GM23338 (cell line): ENCODE data around the gene SCTR. TPM values are rescaled to one million over a fixed set of nuclear protein-coding genes. Genes with fewer than 3 reads are reported as not detected.

Source experiments
- ATAC-seq: fragments of 200-7000 bp; cut with Tn5 transposase; 3 replicates; pipeline ENCODE4 v1.9.1; 2020
- DNase-seq: peaks from one replicate; pipeline ENCODE4 v3.0.0-alpha.2; 2015; ENCODE audit warnings: low spot score
- H2AFZ ChIP-seq: fragments of 200-600 bp; sonication (generic); 2 replicates; pipeline ENCODE4 v1.8.0; 2016; ENCODE audit warnings: antibody characterized with exemption, mild to moderate bottlenecking, moderate library complexity
- H3F3A ChIP-seq: fragments of 200-600 bp; sonication (generic); replicated peaks from 2 replicates; pipeline ENCODE4 v1.8.0; 2017; ENCODE audit warnings: antibody characterized with exemption, mixed run types, low read depth
- H3K27ac ChIP-seq: fragments of 200-600 bp; sonication (generic); 2 replicates; pipeline ENCODE4 v1.6.1; 2016; ENCODE audit warnings: low read depth
- H3K27me3 ChIP-seq: fragments of 200-600 bp; sonication (generic); 2 replicates; pipeline ENCODE4 v1.8.0; 2016; ENCODE audit warnings: mild to moderate bottlenecking, mixed run types, moderate library complexity; ENCODE audit not compliant: insufficient read depth
- H3K36me3 ChIP-seq: fragments of 200-600 bp; sonication (generic); 2 replicates; pipeline ENCODE4 v1.8.0; 2016; ENCODE audit warnings: mild to moderate bottlenecking; ENCODE audit not compliant: insufficient read depth
- H3K4me1 ChIP-seq: fragments of 200-600 bp; sonication (generic); 2 replicates; pipeline ENCODE4 v1.8.0; 2016; ENCODE audit warnings: mild to moderate bottlenecking, moderate library complexity; ENCODE audit not compliant: insufficient read depth
- H3K4me2 ChIP-seq: fragments of 200-600 bp; sonication (generic); 2 replicates; pipeline ENCODE4 v1.7.1; 2017; ENCODE audit warnings: mixed run types
- H3K4me3 ChIP-seq: fragments of 200-600 bp; sonication (generic); 2 replicates; pipeline ENCODE4 v1.6.1; 2016; ENCODE audit warnings: mixed run types
- H3K79me2 ChIP-seq: fragments of 200-600 bp; sonication (generic); replicated peaks from 2 replicates; pipeline ENCODE4 v1.8.0; 2017; ENCODE audit warnings: mild to moderate bottlenecking; ENCODE audit not compliant: insufficient read depth
- H3K9me2 ChIP-seq: fragments of 200-600 bp; sonication (generic); 2 replicates; pipeline ENCODE4 v1.8.0; 2017; ENCODE audit not compliant: insufficient read depth
- H4K20me1 ChIP-seq: fragments of 200-600 bp; sonication (generic); replicated peaks from 2 replicates; pipeline ENCODE4 v1.8.0; 2017; ENCODE audit warnings: mild to moderate bottlenecking; ENCODE audit not compliant: insufficient read depth
- H3K27ac Mint-ChIP-seq: 2 replicates; pipeline ENCODE4 v1.8.0; 2020; ENCODE audit warnings: inconsistent platforms, mild to moderate bottlenecking, moderate library complexity, mixed read lengths
- H3K27me3 Mint-ChIP-seq: 3 replicates; pipeline ENCODE4 v1.8.0; 2022; ENCODE audit warnings: low read depth, mild to moderate bottlenecking, moderate library complexity, mixed read lengths, inconsistent platforms; ENCODE audit not compliant: insufficient read depth, poor library complexity
- H3K36me3 Mint-ChIP-seq: 3 replicates; pipeline ENCODE4 v1.8.0; 2021; ENCODE audit warnings: low read depth, mild to moderate bottlenecking, inconsistent platforms, moderate library complexity, mixed read lengths
- H3K4me1 Mint-ChIP-seq: 3 replicates; pipeline ENCODE4 v1.8.0; 2020; ENCODE audit warnings: mild to moderate bottlenecking, inconsistent platforms, mixed read lengths
- H3K4me3 Mint-ChIP-seq: 3 replicates; pipeline ENCODE4 v1.8.0; 2021; ENCODE audit warnings: moderate library complexity, mild to moderate bottlenecking, inconsistent platforms, mixed read lengths
- H3K9me3 Mint-ChIP-seq: 3 replicates; pipeline ENCODE4 v1.8.0; 2020; ENCODE audit warnings: moderate library complexity, mild to moderate bottlenecking, inconsistent platforms, mixed read lengths
- CREB1 ChIP-seq: fragments of 250-450 bp; sonication (Bioruptor Pico); IDR thresholded peaks from 2 replicates; pipeline ENCODE4 v1.5.0; 2020; ENCODE audit warnings: low read depth, mild to moderate bottlenecking, moderate library complexity
- EZH2 ChIP-seq: fragments of 200-600 bp; sonication (generic); IDR thresholded peaks from one replicate; pipeline ENCODE4 v1.8.0; 2017; ENCODE audit warnings: antibody characterized with exemption, mild to moderate bottlenecking, low read depth; ENCODE audit not compliant: unreplicated experiment
- JUNB ChIP-seq: IDR thresholded peaks from one replicate; pipeline ENCODE4 v1.6.1; 2016; ENCODE audit warnings: antibody characterized with exemption; ENCODE audit not compliant: unreplicated experiment
- NANOG ChIP-seq: IDR thresholded peaks from 2 replicates; pipeline ENCODE4 v1.6.1; 2016; ENCODE audit warnings: antibody characterized with exemption, borderline replicate concordance
- POLR2AphosphoS5 ChIP-seq: IDR thresholded peaks from 2 replicates; pipeline ENCODE4 v1.6.1; 2016; ENCODE audit warnings: antibody characterized with exemption, low read depth
- STAT1 ChIP-seq: IDR thresholded peaks from one replicate; pipeline ENCODE4 v1.6.1; 2016; ENCODE audit warnings: antibody characterized with exemption; ENCODE audit not compliant: unreplicated experiment
- ZNF331 ChIP-seq: fragments of 250-450 bp; sonication (Bioruptor Pico); IDR thresholded peaks from 2 replicates; pipeline ENCODE4 v1.5.0; 2020; ENCODE audit warnings: low read depth, mild to moderate bottlenecking, moderate library complexity
- polyA plus RNA-seq: library from polyadenylated mRNA; unstranded; fragments of >200 nt; fragmentation: Nextera tagmentation; extraction: Ambion mirVana; gene quantifications from 2 replicates; pipeline ENCODE4 v1.2.1, GENCODE V29; 2016
- total RNA-seq: library from RNA; depleted of rRNA; stranded (reverse); fragments of >200 nt; shearing (Covaris generic); gene quantifications from 2 replicates; pipeline ENCODE4 v1.2.3, GENCODE V29; 2014
- TF ChIP-seq, protein P1 (sequence below): fragments of 250-450 bp; sonication (Bioruptor Pico); IDR thresholded peaks from 2 replicates; pipeline ENCODE4 v1.5.0; 2020; ENCODE audit warnings: mild to moderate bottlenecking, moderate library complexity
- TF ChIP-seq, protein P2 (sequence below), 2 experiments: fragments of 200-600 bp in 1 of 2; sonication (generic) in 1 of 2; conservative IDR thresholded peaks; 2 replicates each; pipeline versions ENCODE4 v1.5.1 to v1.6.1; 2016 to 2017; ENCODE audit warnings: antibody characterized with exemption in 2 of 2, low read depth in 2 of 2, mild to moderate bottlenecking in 2 of 2, moderate library complexity in 1 of 2

The SCTR gene
- total and polyA plus RNA-seq, 2 experiments from 2014 or later, result not detected

DNA sequence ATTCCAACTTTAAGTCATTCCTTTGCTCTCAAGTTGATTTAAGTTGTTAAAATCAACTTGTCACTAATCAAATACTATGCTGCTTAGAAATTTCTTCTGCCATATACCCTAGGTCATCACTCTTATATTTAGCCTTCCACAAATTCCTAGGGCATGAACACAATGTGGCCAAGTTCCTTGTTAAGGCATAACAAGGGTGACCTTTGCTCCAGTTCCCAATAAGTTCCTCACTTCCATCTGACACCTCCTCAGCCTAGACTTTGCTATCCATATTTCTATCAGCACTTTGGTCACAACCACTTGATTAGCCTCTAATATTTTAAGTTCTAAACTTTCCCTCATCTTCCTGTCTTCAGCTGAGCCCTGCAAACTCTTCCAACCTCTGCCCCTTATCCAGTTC, 102.5 kb downstream of the SCTR start:
- Mint-ChIP-seq H3K36me3 (peaks cover 8% of the 10 kb centered on the region; the same call in 1 of the 3 replicates), H3K4me1 (peaks cover 10% of the 10 kb centered on the region), H3K27ac (no peak overlapping the region), H3K9me3 (peaks cover 24% of the 10 kb centered on the region), H3K4me3 (no peak overlapping the region), H3K27me3 (peaks cover 4% of the 10 kb centered on the region)
- no peak for DNase-seq
- Histone ChIP-seq H2AFZ (no peak overlapping the region), H3K9me2 (no peaks in the 10 kb centered on the region), H3K4me3 (no peak overlapping the region), H3F3A (no peaks in the 10 kb centered on the region), H4K20me1 (no peaks in the 10 kb centered on the region), H3K27me3 (no peaks in the 10 kb centered on the region), H3K79me2 (no peaks in the 10 kb centered on the region), H3K27ac (no peak overlapping the region), H3K4me2 (no peak overlapping the region), H3K4me1 (peaks cover 1% of the 10 kb centered on the region; the same call in 1 of the 2 replicates), H3K36me3 (no peaks in the 10 kb centered on the region; the same call in 1 of the 2 replicates)
- TF ChIP-seq CREB1 (CRISPR knock-in tag) (no peak), JUNB (no peak), STAT1 (no peak)
- TF ChIP-seq, protein P1, sequence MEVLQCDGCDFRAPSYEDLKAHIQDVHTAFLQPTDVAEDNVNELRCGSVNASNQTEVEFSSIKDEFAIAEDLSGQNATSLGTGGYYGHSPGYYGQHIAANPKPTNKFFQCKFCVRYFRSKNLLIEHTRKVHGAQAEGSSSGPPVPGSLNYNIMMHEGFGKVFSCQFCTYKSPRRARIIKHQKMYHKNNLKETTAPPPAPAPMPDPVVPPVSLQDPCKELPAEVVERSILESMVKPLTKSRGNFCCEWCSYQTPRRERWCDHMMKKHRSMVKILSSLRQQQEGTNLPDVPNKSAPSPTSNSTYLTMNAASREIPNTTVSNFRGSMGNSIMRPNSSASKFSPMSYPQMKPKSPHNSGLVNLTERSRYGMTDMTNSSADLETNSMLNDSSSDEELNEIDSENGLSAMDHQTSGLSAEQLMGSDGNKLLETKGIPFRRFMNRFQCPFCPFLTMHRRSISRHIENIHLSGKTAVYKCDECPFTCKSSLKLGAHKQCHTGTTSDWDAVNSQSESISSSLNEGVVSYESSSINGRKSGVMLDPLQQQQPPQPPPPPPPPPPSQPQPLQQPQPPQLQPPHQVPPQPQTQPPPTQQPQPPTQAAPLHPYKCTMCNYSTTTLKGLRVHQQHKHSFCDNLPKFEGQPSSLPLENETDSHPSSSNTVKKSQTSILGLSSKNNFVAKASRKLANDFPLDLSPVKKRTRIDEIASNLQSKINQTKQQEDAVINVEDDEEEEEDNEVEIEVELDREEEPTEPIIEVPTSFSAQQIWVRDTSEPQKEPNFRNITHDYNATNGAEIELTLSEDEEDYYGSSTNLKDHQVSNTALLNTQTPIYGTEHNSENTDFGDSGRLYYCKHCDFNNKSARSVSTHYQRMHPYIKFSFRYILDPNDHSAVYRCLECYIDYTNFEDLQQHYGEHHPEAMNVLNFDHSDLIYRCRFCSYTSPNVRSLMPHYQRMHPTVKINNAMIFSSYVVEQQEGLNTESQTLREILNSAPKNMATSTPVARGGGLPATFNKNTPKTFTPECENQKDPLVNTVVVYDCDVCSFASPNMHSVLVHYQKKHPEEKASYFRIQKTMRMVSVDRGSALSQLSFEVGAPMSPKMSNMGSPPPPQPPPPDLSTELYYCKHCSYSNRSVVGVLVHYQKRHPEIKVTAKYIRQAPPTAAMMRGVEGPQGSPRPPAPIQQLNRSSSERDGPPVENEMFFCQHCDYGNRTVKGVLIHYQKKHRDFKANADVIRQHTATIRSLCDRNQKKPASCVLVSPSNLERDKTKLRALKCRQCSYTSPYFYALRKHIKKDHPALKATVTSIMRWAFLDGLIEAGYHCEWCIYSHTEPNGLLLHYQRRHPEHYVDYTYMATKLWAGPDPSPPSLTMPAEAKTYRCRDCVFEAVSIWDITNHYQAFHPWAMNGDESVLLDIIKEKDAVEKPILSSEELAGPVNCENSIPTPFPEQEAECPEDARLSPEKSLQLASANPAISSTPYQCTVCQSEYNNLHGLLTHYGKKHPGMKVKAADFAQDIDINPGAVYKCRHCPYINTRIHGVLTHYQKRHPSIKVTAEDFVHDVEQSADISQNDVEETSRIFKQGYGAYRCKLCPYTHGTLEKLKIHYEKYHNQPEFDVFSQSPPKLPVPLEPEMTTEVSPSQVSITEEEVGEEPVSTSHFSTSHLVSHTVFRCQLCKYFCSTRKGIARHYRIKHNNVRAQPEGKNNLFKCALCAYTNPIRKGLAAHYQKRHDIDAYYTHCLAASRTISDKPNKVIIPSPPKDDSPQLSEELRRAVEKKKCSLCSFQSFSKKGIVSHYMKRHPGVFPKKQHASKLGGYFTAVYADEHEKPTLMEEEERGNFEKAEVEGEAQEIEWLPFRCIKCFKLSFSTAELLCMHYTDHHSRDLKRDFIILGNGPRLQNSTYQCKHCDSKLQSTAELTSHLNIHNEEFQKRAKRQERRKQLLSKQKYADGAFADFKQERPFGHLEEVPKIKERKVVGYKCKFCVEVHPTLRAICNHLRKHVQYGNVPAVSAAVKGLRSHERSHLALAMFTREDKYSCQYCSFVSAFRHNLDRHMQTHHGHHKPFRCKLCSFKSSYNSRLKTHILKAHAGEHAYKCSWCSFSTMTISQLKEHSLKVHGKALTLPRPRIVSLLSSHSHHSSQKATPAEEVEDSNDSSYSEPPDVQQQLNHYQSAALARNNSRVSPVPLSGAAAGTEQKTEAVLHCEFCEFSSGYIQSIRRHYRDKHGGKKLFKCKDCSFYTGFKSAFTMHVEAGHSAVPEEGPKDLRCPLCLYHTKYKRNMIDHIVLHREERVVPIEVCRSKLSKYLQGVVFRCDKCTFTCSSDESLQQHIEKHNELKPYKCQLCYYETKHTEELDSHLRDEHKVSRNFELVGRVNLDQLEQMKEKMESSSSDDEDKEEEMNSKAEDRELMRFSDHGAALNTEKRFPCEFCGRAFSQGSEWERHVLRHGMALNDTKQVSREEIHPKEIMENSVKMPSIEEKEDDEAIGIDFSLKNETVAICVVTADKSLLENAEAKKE, result no peak
- no peak for ATAC-seq

DNA sequence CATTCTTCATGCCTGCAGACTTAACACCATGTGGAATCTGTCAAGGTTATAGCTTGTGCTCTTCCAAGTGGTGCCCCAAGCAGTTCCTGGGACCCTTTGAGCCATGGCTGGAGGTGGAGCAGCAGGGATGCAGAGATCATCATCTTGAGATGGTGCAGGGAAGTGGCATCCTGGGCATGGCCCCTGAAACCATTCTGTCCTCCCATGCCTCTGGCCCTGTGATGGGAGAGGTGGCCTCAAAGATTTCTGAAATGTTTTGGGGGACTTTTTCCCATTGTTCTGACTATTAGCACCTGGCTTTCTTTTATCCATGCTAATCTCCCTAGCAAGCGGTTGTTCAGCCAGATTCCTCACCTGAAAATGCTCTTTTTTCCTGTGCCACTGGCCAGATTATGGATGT, 103.0 kb downstream of the SCTR start:
- peaks cover 6% of the 10 kb centered on the region; the same call in 2 of the 3 replicates for H3K4me1 Mint-ChIP-seq
- H3K27me3 Mint-ChIP-seq, result peaks cover 4% of the 10 kb centered on the region
- H3K9me3 Mint-ChIP-seq, result peaks cover 24% of the 10 kb centered on the region
- TF ChIP-seq CREB1 (CRISPR knock-in tag), result no peak
- TF ChIP-seq EZH2, result no peak
- TF ChIP-seq, protein P2, sequence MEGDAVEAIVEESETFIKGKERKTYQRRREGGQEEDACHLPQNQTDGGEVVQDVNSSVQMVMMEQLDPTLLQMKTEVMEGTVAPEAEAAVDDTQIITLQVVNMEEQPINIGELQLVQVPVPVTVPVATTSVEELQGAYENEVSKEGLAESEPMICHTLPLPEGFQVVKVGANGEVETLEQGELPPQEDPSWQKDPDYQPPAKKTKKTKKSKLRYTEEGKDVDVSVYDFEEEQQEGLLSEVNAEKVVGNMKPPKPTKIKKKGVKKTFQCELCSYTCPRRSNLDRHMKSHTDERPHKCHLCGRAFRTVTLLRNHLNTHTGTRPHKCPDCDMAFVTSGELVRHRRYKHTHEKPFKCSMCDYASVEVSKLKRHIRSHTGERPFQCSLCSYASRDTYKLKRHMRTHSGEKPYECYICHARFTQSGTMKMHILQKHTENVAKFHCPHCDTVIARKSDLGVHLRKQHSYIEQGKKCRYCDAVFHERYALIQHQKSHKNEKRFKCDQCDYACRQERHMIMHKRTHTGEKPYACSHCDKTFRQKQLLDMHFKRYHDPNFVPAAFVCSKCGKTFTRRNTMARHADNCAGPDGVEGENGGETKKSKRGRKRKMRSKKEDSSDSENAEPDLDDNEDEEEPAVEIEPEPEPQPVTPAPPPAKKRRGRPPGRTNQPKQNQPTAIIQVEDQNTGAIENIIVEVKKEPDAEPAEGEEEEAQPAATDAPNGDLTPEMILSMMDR (conservative IDR thresholded peaks at IDR 0.05; ENCODE audit: low read depth in 2 of 2), result no peak
- TF ChIP-seq POLR2AphosphoS5, result no peak
- no peak for TF ChIP-seq STAT1
- TF ChIP-seq ZNF331 (CRISPR knock-in tag), result no peak
- no peak for TF ChIP-seq NANOG

More for the DNA sequence above, 103.0 kb downstream of the SCTR start:
- H3K27me3 ChIP-seq, result no peaks in the 10 kb centered on the region
- Mint-ChIP-seq H3K4me3 (no peak overlapping the region), H3K36me3 (peaks cover 8% of the 10 kb centered on the region; the same call in 1 of the 3 replicates), H3K27ac (no peak overlapping the region)
- no peaks in the 10 kb centered on the region; the same call in 1 of the 2 replicates for H3K4me1 ChIP-seq
- H3K9me2 ChIP-seq, result no peaks in the 10 kb centered on the region
- no peaks in the 10 kb centered on the region; the same call in 1 of the 2 replicates for H3K36me3 ChIP-seq
- H3F3A ChIP-seq, result no peaks in the 10 kb centered on the region
- no peaks in the 10 kb centered on the region for H3K79me2 ChIP-seq
- DNase-seq, result no peak
- H3K27ac ChIP-seq, result no peak overlapping the region
- no peaks in the 10 kb centered on the region for H4K20me1 ChIP-seq
- H3K4me3 ChIP-seq, result no peak overlapping the region
- ATAC-seq, result no peak
- H2AFZ ChIP-seq, result no peak overlapping the region
- H3K4me2 ChIP-seq, result no peak overlapping the region
